NT2/D1 (cell line): ENCODE data around the gene GSTM5.

Source experiments
- YY1 ChIP-seq: IDR thresholded peaks from 2 replicates; pipeline ENCODE4 v1.6.1; 2011; ENCODE audit not compliant: insufficient read length, insufficient read depth
- ZNF274 ChIP-seq: IDR thresholded peaks from 2 replicates; pipeline ENCODE4 v1.6.1; 2011; ENCODE audit warnings: mild to moderate bottlenecking, low read depth, low read length

DNA sequence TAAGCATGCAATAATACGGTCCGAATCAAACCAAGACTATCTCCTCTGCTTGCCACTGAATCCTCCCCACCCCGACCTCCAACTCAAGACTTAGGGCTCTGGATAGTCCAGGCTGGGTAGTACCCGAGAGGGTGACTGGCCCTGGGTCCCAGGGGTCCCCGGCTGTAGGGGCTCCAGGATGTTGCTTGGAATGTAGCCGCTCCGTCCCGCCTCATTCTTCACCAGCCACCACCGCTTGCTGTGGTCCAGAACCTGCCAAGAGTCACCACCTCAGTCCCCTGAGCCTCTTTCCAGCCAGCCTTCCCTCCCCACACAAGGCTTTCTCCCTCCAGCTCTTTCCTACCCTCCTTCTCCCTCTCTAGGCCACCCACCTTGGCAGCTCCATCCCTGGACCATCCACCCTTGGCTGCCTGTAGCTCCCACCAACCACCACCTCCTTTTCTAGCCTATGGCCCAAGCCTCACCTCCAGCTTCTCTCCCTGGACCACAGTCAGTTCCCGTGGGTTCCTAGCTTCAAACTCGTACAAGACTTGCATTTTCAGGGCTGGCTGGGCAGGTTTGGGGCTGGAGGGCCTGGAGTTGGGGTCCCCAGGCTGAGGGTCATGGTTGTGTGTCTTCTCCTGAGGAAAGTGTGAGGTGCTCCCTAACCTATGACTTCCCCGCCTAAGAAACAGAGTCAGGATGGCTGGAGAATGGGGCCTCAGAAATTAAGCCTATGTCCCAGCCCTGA is 39.6 kb downstream of the GSTM5 start:
- no peak for TF ChIP-seq ZNF274
- TF ChIP-seq YY1: no peak
